HG03457 (cell line): ENCODE measurements around the gene DACT2.
"Not testable (repeated sequence)": the region's sequence is repeated elsewhere in the genome, so short reads cannot be mapped to it uniquely, and the experiment has no call there.

Source experiments
- ATAC-seq: cut with Tn5 transposase; IDR thresholded peaks from one replicate; pipeline ENCODE4 v1.9.1; 2021; ENCODE audit warnings: moderate number of reproducible peaks; ENCODE audit not compliant: unreplicated experiment

Gene DACT2

GRCh38 chr6:168319279-168320111, at the start of gene DACT2:
Gene DACT2 (minus strand): TSS chr6:168319777. CDS start chr6:168319633, 144 bp downstream.
- ATAC-seq, result no peak

- ATAC-seq, result no peak
Observed at GRCh38 chr6:168368936-168369335, 49.4 kb upstream of the DACT2 start.

GRCh38 chr6:168368066-168368820, 48.7 kb upstream of the DACT2 start:
- no peak for ATAC-seq

GRCh38 chr6:168367285-168367751, 47.7 kb upstream of the DACT2 start:
- ATAC-seq, result no peak

- ATAC-seq, result no peak
Observed at GRCh38 chr6:168366473-168366872, 46.9 kb upstream of the DACT2 start.

GRCh38 chr6:168365422-168366165, 46.0 kb upstream of the DACT2 start:
- no peak for ATAC-seq

- ATAC-seq, result no peak
Observed at GRCh38 chr6:168364793-168365421, 45.3 kb upstream of the DACT2 start.

- no peak for ATAC-seq
Observed at GRCh38 chr6:168363811-168364792, 44.5 kb upstream of the DACT2 start.

- no peak for ATAC-seq
Observed at GRCh38 chr6:168363302-168363701, 43.7 kb upstream of the DACT2 start.

- ATAC-seq, result no peak
Observed at GRCh38 chr6:168362276-168362990, 42.9 kb upstream of the DACT2 start.

- no peak for ATAC-seq
Observed at GRCh38 chr6:168361766-168362165, 42.2 kb upstream of the DACT2 start.

- no peak for ATAC-seq
Observed at GRCh38 chr6:168359794-168360193, 40.2 kb upstream of the DACT2 start.

GRCh38 chr6:168358842-168359420, 39.4 kb upstream of the DACT2 start:
- ATAC-seq, result no peak

- ATAC-seq, result not testable (repeated sequence)
Observed at GRCh38 chr6:168356872-168357271, 37.3 kb upstream of the DACT2 start.

GRCh38 chr6:168355716-168356522, 36.3 kb upstream of the DACT2 start:
- ATAC-seq, result no peak

GRCh38 chr6:168354338-168354737, 34.8 kb upstream of the DACT2 start:
- no peak for ATAC-seq

GRCh38 chr6:168353041-168353440, 33.5 kb upstream of the DACT2 start:
- ATAC-seq, result no peak

GRCh38 chr6:168352096-168352495, 32.5 kb upstream of the DACT2 start:
- ATAC-seq, result no peak
